Measurements from ENCODE around the gene ANO7. TPM values are rescaled to one million over a fixed set of nuclear protein-coding genes. Genes with fewer than 3 reads are reported as not detected.

The ANO7 gene
- total RNA-seq, 4 donors from 2014 or later, result 0.32 to 1.3 (median 0.42) TPM; not detected in 1

DNA sequence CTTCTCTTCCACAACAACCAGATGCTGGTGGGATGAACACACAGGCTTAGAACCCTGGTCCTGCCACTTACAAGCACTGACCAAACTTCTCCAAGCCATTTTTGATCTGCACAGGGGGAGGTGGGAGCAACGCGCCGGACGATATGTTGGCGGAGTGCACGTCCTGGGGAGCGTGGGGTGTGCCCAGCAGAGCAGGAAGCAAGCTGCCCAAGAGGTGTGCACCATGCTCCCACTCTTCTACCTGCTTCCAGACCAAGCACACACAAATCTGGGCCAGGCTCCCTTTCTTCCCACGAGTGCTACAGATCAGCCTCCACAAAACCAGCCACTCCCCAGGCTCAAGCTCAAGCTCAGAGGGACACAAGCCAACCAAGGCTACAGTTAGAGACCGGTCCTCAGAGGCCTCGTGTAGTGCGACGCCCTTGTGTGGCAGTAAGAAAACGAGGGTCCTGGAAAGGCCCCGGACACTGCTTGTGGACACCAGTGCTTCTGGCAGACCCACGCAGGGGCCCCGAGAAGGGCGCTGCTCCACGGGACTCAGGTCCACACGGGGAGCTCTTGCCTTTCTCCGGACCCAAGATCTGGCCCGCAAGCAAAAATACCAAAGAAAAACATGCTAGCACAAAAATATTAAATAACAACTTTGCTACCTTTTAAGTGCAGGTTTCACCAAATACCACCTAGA is 52.0 kb downstream of the ANO7 start:
- Histone ChIP-seq H3K27me3 (no peaks in the 10 kb centered on the region), H3K27ac (replicated peaks in 1 of 4) (no peak overlapping the region), H3K4me3 (no peak overlapping the region), H3K9me3 (no peaks in the 10 kb centered on the region), H3K4me1 (no peaks in the 10 kb centered on the region), H3K36me3 (peaks cover 90 to 100% (median 100%) of the 10 kb centered on the region in 4 donors)
- TF ChIP-seq CTCF (IDR thresholded peaks at IDR 0.05), result no peak
- TF ChIP-seq EP300 (IDR thresholded peaks at IDR 0.05), result no peak
- no peak for TF ChIP-seq POLR2AphosphoS5 (IDR thresholded peaks at IDR 0.05)
- TF ChIP-seq POLR2A (IDR thresholded peaks at IDR 0.05; ENCODE audit: low read depth), result no peak
- 90% methylated on average over 14 of the region's 21 CpGs for WGBS
- intact Hi-C loops (cut with DNase I), result loop anchor here (1.0 kb wide), 1 partner anchor 19 kb away; no protein-coding TSS in a partner anchor
- no peak for DNase-seq (ENCODE audit: extremely low spot score)

DNA sequence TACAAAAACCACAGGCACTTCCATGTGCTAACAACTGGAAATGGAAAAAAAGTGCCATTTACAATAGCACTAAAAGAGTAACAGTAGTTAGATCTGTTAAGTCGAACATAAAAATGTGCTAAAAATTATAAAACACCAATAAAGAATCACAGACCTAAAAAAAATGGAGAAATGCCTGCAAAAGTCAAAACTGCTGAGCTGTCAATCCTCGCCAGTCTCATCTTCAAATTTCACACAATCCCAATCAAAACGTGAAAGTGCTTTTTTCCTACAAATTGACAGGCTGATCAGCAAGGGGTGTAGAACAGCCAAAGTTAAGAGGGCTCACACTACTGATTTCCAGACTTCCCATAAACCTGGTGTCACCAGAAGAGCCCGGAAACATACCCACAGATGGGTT is 53.2 kb downstream of the ANO7 start:
- Histone ChIP-seq H3K4me3 (no peak overlapping the region), H3K36me3 (peaks cover 91 to 100% (median 100%) of the 10 kb centered on the region in 4 donors)
- intact Hi-C loops (cut with DNase I), result no loop called here

GRCh38 chr2:241242306-241242705 is 53.8 kb downstream of the ANO7 start:
- no peaks in the 10 kb centered on the region for H3K4me1 ChIP-seq
- H3K36me3 ChIP-seq, result peaks cover 91 to 100% (median 100%) of the 10 kb centered on the region in 4 donors
- WGBS, result 85% methylated on average over 14 of the region's 14 CpGs
- DNase-seq (ENCODE audit: extremely low spot score), result no peak
- H3K9me3 ChIP-seq, result no peaks in the 10 kb centered on the region
- intact Hi-C loops (cut with DNase I), result no loop called here
- H3K4me3 ChIP-seq, result no peak overlapping the region
- H3K27ac ChIP-seq (replicated peaks in 1 of 4), result no peak overlapping the region
- H3K27me3 ChIP-seq, result no peaks in the 10 kb centered on the region
- no peak for TF ChIP-seq CTCF (IDR thresholded peaks at IDR 0.05)
- no peak for TF ChIP-seq EP300 (IDR thresholded peaks at IDR 0.05)
- no peak for TF ChIP-seq POLR2AphosphoS5 (IDR thresholded peaks at IDR 0.05)
- TF ChIP-seq POLR2A (IDR thresholded peaks at IDR 0.05; ENCODE audit: low read depth), result no peak

More for the DNA sequence above, 53.2 kb downstream of the ANO7 start:
- TF ChIP-seq POLR2AphosphoS5 (IDR thresholded peaks at IDR 0.05), result no peak
- no peak for TF ChIP-seq POLR2A (IDR thresholded peaks at IDR 0.05; ENCODE audit: low read depth)
- no peak for TF ChIP-seq CTCF (IDR thresholded peaks at IDR 0.05)
- no peak for TF ChIP-seq EP300 (IDR thresholded peaks at IDR 0.05)
- Histone ChIP-seq H3K4me1 (no peaks in the 10 kb centered on the region), H3K27ac (replicated peaks in 1 of 4) (no peak overlapping the region), H3K9me3 (no peaks in the 10 kb centered on the region), H3K27me3 (no peaks in the 10 kb centered on the region)
- no peak for DNase-seq (ENCODE audit: extremely low spot score)
- WGBS, result 88% methylated on average over 4 of the region's 4 CpGs

DNA sequence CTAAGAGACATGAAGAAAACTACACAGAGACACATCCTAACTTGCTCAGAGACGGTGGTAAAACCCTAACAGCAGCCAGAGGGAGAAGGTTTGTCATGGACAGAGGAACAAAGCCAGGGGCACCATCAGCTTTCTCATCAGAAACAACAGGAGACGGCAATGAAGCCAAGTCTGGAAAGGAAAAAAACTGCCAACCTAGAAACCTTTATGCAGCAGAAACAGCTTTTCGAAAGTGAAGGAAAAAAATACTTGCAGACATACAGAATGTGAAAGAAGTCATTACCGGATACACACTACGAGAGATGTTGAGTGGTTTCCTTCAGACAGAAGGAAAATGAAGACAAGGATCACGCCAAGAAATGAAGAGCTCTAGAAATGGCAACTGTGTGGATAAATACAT is 55.9 kb downstream of the ANO7 start:
- intact Hi-C loops (cut with DNase I), result no loop called here

More for the DNA sequence above, 55.9 kb downstream of the ANO7 start:
- Histone ChIP-seq H3K27ac (replicated peaks in 1 of 4) (no peak overlapping the region), H3K27me3 (no peaks in the 10 kb centered on the region), H3K4me3 (no peak overlapping the region), H3K36me3 (peaks cover 91 to 100% (median 100%) of the 10 kb centered on the region in 4 donors), H3K4me1 (no peaks in the 10 kb centered on the region), H3K9me3 (no peaks in the 10 kb centered on the region)
- WGBS, result 96% methylated on average over 6 of the region's 6 CpGs
- no peak for DNase-seq (ENCODE audit: extremely low spot score)
- TF ChIP-seq EP300 (IDR thresholded peaks at IDR 0.05) (no peak), POLR2A (IDR thresholded peaks at IDR 0.05; ENCODE audit: low read depth) (no peak), CTCF (IDR thresholded peaks at IDR 0.05) (no peak), POLR2AphosphoS5 (IDR thresholded peaks at IDR 0.05) (no peak)

All from esophagus muscularis mucosa (tissue), 4 donors.